Subcutaneous adipose tissue (tissue), 4 donors: ENCODE results near the gene HAL. TPM values are rescaled to one million over a fixed set of nuclear protein-coding genes. Genes with fewer than 3 reads are reported as not detected.

Experiments
- total RNA-seq, 4 donors: library from RNA; depleted of rRNA; stranded (reverse); fragments of >200 nt; gene quantifications; one replicate each; pipeline ENCODE4 v1.1.0, GENCODE V29; 2016
- TF ChIP-seq, protein P1 (sequence below): fragments of 450-650 bp; IDR thresholded peaks from one replicate; pipeline ENCODE4 v1.5.1; 2016; ENCODE audit warnings: low read depth, mild to moderate bottlenecking, control low read depth, antibody characterized with exemption, moderate library complexity

The HAL gene
- total RNA-seq, 4 donors from 2014 or later, result 0.65 to 5.5 (median 1.4) TPM

DNA sequence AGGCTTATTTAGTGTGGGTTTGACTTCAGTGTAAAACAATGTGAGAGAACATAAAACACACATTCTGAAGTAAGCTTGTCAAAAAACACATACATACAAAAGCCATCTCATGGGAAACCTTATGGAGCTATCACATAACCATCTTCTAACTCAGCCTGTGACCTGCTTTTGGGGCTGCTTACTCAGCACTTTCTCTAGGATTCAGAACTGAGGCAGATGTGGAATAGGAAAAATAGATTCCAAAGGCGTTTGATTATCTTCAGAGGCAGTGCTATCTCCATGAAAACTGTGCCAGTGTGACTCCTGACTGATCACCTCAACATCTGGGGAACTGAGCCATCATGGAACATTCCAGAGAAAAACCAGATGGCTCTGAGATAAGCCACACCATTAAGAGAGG is 13.5 kb downstream of the HAL start:
- TF ChIP-seq, protein P1, sequence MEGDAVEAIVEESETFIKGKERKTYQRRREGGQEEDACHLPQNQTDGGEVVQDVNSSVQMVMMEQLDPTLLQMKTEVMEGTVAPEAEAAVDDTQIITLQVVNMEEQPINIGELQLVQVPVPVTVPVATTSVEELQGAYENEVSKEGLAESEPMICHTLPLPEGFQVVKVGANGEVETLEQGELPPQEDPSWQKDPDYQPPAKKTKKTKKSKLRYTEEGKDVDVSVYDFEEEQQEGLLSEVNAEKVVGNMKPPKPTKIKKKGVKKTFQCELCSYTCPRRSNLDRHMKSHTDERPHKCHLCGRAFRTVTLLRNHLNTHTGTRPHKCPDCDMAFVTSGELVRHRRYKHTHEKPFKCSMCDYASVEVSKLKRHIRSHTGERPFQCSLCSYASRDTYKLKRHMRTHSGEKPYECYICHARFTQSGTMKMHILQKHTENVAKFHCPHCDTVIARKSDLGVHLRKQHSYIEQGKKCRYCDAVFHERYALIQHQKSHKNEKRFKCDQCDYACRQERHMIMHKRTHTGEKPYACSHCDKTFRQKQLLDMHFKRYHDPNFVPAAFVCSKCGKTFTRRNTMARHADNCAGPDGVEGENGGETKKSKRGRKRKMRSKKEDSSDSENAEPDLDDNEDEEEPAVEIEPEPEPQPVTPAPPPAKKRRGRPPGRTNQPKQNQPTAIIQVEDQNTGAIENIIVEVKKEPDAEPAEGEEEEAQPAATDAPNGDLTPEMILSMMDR, result no peak

DNA sequence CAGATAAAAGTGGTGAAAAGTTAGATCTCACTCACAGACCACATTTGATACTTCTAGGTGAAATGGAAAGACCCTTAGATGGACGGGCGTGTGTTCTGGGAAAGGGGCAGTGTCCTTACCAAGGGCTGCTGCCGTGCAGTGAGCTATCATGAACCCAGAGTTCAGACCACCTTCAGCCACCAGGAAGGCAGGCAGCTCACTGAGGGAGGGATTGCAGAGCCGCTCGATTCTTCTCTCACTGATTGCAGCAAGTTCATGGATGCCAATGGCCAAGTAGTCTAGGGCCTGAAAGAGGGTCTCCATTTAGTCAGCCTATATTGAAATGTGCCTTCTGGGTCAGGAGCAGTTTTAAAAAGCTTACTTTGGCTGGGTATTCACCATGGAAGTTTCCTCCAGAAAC is 15.7 kb downstream of the HAL start:
- TF ChIP-seq, protein P1, result no peak

DNA sequence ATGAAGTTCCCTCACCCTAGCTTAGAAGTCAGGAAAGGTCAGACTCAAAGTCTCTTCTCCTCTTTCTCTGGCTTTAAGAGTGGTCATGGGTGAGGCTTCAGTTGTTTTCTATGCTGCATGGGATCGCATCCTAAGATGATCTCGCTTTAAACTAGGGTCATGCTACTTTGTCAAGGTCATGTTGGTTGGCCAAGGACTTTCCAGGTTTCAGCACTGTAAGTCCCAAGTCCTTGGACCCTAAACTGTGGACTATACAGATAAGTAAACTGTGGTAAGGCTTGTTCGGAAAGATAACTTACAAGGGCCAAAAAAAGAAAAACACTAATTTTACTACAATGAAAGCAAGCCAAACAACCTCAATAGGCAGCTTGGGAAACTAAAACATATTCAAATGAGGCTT is 17.4 kb downstream of the HAL start:
- TF ChIP-seq, protein P1, result no peak

DNA sequence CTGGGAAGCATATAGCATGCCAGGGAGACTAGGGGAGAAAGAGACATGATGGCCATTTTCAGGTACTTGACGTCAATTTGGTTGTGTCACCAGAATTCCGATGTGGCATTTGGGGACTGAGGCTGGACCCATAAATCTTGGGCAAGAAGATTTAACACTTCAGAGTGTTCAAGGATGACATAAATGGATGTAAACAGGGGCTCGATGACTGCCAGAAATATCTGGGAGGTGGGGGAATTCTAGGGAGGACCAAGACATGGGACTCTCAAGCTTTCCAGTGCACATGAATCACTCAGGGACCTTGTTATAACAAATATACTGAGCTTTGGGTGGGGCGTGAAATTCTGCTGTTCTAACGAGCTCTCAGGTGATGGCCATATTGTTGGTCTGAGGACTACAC is 17.8 kb downstream of the HAL start:
- TF ChIP-seq, protein P1, result no peak

DNA sequence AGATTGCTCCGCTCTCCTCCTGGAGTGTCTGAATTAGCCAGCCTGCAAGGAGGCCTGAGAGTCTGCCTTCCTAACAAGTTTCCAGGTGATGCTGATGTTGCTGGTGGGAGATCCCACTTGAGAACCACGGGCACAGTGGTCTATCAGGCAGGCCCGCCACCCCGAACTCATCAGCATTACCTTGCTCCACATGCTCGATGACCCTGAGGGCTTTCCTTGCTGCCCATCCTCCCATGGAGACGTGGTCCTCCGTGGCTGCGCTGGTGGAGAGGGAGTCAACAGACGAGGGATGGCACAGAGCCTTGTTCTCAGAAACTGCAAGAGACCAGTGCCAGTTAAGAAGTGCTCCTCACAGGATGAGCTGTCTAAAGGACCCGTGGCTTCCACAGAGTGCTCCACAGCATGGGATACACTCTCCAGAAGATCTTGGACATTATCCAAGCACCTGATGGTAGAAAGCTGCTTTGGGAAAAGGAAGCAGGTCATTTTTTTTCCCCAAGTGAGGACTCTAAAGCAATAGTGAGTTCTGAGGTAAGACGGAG is 18.3 kb downstream of the HAL start:
- TF ChIP-seq, protein P1, result no peak

DNA sequence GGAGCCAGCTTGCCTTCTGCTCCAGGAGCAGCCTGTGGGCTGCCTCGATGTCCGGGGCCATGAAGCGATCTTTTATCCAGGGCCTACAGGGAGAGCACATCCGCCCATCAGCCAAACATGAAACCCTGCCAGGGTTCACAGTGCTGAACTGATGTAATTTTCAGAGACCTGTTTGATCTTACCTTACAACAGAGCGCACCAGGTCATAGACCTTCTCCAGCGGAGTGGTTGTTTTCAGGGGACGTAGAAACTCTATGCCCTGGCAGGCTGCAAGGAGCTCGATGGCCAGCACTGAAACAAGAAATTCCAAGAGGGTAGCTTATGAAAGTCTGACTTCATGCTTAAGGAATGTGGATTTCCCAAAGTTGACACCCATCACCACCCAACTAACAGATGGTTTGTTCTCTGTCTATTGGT is 19.7 kb downstream of the HAL start:
- TF ChIP-seq, protein P1, result no peak

DNA sequence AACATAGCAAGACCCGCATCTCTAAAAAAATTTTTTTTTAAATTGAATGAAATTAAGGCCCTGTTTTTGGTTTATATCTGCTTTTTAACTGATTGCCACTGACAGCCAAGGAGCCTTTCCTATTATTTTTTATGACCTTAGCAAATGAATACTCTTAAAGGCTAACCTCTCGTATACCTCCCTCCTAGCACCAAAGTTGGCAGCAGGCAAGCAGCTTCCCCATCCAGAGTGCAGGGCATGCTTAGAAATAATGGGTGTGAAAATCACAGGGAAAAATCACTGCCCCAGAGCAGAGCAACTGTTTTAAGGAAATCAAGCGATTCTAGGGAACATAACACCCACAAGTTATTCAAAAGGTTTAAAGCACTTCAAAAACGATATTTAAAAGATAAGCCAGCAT is 20.7 kb downstream of the HAL start:
- TF ChIP-seq, protein P1, result no peak
